ENCODE data around the gene FAM20B. TPM values are rescaled to one million over a fixed set of nuclear protein-coding genes. Genes with fewer than 3 reads are reported as not detected.

Gene FAM20B, protein sequence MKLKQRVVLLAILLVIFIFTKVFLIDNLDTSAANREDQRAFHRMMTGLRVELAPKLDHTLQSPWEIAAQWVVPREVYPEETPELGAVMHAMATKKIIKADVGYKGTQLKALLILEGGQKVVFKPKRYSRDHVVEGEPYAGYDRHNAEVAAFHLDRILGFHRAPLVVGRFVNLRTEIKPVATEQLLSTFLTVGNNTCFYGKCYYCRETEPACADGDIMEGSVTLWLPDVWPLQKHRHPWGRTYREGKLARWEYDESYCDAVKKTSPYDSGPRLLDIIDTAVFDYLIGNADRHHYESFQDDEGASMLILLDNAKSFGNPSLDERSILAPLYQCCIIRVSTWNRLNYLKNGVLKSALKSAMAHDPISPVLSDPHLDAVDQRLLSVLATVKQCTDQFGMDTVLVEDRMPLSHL
- 19.1 to 27.0 TPM (median 24.2 TPM) in 5 replicates for total RNA-seq (2022; extraction: Qiagen RNA extraction; ENCODE audit: low read depth)

DNA sequence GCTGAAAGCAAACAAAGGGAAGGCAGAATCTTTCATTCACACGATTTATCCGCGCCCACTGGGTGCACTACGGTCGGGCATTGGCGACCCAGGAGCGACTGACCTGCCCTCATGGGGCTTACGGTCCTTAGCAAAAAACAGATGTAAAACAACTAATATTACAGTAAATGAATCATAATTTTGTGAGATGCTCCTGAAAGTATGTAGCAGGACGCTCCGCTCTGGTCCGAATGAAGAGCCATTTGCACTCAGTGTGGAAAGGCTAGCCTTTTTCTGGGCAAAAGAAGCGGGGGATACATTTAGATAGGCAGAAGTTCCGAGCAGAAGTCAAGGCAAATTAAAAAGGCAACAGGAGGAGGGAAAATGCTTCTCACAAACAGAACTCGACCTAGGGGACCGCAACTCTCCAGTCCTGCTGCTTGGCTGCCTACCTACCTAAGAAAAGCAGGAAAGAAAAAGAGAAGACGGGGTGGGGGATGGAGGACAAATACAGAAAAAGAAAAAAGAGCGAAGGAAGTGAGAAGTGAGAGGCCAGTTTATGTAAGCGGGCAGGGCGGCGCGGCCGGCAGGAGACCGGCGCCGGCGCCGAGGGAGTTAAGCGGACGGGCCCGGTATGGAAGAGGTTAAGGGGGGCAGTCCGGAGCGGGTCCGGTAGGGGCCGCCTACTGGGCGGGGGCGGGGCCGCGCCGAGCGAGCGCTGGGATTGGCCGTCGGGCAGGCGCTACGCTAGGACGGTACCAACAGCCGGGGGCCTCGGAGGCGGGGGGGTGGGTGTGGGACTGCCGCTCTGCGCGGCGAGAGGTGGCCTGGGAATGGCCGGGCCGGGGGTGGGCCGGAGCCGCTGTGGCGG is at the start of gene FAM20B:
FAM20B (plus strand) TSS at position 770 of the 850 bp plus-strand sequence. CDS start 17,954 bp downstream, outside the sequence.

DNA sequence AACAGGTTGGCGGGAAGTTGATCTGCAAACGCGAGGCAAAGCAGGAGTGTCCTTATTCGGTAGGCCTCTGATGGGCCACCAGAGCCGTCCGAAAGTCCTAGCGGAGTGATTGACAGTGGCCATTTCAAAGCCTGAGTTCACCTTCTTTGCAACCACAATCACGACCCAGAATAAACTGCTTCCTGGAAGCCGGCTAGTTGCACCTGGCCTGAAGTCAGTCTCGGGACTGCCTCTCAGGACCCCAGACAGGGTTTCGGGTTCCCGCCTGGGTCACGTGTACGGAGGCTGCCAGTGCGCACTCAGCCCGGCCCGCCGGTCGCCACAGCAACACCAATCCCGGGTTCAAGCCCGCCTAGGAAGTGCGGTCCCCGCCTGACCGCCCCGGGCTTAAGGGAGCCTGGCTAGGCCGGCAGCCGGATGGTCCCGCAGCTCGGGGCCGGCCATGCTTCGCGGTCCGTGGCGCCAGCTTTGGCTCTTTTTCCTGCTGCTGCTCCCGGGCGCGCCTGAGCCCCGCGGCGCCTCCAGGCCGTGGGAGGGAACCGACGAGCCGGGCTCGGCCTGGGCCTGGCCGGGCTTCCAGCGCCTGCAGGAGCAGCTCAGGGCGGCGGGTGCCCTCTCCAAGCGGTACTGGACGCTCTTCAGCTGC is 56.1 kb downstream of the FAM20B start, which contains the start of gene TOR3A:
TOR3A (plus strand) TSS at position 384 of the 646 bp plus-strand sequence; CDS start at position 443, 59 bp downstream.

Other genes starting within 250 kb of the FAM20B start
- not detected in 5 replicates for gene ANGPTL1, start 154.8 kb upstream of the FAM20B start, total RNA-seq (2022; extraction: Qiagen RNA extraction; ENCODE audit: low read depth)
- 38.5 to 46.9 TPM (median 44.9 TPM) in 5 replicates for gene TOR3A, start 56.2 kb downstream of the FAM20B start, total RNA-seq (2022; extraction: Qiagen RNA extraction; ENCODE audit: low read depth)
- gene ABL2, start 203.8 kb downstream of the FAM20B start, total RNA-seq (2022; extraction: Qiagen RNA extraction; ENCODE audit: low read depth), result 18.4 to 28.0 TPM (median 24.4 TPM) in 5 replicates

Data from A549 treated with DMSO at 1 μM for 4 hours (cell line).